Measurements from ENCODE around the gene HLA-F.

The HLA-F gene

DNA sequence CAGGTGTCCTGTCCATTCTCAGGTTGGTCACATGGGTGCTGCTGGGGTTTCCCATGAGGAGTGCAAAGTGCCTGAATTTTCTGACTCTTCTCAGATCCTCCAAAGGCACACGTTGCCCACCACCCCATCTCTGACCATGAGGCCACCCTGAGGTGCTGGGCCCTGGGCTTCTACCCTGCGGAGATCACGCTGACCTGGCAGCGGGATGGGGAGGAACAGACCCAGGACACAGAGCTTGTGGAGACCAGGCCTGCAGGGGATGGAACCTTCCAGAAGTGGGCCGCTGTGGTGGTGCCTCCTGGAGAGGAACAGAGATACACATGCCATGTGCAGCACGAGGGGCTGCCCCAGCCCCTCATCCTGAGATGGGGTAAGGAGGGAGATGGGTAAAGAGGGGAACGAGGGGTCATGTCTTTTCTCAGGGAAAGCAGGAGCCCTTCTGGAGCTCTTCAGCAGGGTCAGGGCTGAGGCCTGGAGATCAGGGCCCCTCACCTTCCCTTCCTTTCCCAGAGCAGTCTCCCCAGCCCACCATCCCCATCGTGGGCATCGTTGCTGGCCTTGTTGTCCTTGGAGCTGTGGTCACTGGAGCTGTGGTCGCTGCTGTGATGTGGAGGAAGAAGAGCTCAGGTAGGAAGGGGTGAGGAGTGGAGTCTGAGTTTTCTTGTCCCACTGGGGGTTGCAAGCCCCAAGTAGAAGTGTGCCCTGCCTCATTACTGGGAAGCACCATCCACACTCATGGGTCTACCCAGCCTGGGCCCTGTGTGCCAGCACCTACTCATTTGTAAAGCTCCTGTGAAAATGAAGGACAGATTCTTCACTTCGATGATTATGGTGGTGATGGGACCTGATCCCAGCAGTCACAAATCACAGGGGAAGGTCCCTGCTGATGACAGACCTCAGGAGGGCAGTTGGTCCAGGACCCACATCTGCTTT is 2.0 kb downstream of the HLA-F start:
- DNase-seq, result no peak

DNA sequence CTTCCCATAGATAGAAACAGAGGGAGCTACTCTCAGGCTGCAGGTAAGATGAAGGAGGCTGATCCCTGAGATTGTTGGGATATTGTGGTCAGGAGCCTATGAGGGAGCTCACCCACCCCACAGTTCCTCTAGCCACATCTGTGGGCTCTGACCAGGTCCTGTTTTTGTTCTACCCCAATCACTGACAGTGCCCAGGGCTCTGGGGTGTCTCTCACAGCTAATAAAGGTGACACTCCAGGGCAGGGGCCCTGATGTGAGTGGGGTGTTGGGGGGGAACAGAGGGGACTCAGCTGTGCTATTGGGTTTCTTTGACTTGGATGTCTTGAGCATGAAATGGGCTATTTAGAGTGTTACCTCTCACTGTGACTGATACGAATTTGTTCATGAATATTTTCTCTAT is 2.8 kb downstream of the HLA-F start:
- DNase-seq, result no peak

- no peak for DNase-seq
Measured at GRCh38 chr6:29726571-29727194, 3.4 kb downstream of the HLA-F start.

GRCh38 chr6:29727637-29728036 is 4.4 kb downstream of the HLA-F start:
- DNase-seq, result no peak

GRCh38 chr6:29728173-29728874 is 5.1 kb downstream of the HLA-F start:
- DNase-seq, result no peak

DNA sequence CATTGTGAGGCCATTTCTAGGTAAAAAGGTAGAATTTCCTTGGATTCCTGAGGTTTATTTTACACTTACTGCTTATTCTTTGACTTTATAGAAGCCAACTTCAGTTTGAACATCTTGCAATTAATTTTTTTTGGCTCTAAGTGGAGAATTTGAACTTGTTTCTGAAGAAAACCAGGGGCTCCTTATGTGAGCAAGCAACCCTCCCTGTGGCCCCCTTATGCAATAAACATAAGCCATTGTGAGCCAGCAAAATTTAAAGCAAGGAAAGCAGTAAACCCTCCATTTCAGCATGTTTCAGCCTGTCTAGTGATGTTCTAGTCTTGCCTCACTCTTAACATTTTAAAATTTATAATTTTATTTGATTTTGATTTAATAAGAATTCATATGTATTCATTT is 5.6 kb downstream of the HLA-F start:
- DNase-seq, result no peak

- no peak for DNase-seq
Measured at GRCh38 chr6:29729774-29730328, 6.6 kb downstream of the HLA-F start.

DNA sequence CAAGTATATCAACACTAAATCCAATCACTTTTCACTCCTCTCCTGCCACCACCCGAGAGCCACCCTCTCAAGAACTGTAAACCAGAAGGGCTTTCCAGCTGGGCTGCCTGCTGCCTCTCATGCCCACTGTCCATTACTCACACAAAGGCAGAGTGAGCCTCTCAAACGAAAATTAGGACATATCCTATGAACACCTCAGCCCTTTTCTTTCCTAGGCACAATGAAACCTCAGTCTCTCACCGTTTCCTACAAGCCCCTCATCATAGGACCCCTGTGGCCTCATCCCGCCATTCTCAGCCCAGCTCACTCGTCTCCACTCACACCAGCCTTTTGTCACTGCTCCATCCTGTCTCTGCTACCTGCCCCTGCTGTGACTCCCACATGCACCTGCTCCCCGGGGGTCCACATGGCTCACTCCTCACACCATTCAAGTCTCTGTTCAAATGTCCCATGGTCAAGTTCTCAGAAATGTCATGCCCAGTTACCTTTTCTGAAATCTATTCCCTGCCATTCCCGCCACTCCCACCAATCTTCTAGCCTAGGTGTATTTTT is 7.4 kb downstream of the HLA-F start:
- no peak for DNase-seq

DNA sequence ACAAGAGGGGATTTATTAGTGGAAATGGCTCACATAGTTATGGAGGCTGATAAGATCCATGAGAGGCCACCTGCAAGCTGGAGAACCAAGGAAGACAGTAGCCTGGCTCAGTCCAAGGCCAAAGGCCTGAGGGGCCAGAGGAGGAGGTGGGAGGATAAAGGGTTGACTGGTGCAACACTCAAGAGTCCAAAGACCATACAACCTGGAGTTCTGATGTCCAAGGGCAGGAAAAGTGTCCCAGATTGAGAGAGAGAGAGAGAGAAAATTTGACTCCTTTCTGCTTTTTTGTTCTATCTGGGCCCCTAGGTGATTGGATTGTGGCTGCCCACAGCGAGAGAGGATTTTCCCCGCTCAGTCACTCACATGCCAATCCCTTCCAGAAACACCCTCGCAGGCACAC is 8.0 kb downstream of the HLA-F start:
- DNase-seq, result no peak

GRCh38 chr6:29733057-29733456 is 9.8 kb downstream of the HLA-F start:
- DNase-seq, result no peak

GRCh38 chr6:29734046-29735018 is 11.1 kb downstream of the HLA-F start:
- DNase-seq, result no peak

- no peak for DNase-seq
Measured at GRCh38 chr6:29736563-29736962, 13.3 kb downstream of the HLA-F start.

DNA sequence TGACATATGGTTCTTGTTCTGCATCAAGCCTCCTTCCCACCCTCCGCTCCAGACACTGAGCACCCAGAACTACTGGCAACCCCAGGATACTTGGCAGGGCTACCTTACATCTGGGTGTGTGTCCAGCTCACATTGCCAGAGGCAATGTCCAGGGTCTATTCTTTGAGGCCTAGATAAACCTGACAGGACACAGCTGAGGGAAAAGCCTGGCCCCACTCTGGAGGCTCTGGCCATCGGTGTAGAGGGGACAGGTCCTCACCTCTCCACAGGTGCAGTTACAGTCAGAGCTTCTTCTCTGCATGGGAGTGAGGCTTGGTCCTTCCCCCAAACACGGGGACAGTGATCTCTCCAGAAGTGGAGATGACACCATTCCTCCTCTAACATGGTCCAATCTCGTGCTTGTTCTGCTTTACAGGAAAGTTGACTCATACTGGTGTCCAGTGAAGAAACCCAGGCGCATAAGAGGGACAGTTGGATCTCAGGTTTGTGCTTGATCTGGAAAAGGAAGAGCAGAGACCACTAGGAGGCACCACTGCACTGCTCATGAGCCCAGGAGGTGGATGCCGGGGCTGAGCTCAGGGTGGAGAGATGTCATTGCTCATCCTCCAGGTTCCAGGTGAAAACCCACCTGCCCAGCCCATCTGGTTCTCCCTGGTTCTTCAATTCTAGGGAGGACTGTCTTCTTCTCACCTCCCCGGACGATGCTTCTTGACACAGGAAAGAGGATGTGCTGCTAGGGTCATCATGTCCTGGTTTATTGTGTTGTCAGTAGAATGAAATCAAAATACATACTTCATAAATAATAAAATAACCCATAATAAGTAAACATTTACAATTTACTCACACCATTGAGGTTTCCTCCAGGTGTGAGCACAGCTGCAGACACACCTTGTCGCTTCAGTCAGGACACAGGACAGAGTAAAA is 14.7 kb downstream of the HLA-F start:
- peak; percentile 38 for DNase-seq

GRCh38 chr6:29739136-29739881 is 16.1 kb downstream of the HLA-F start:
- DNase-seq, result no peak

GRCh38 chr6:29739882-29740261 is 16.6 kb downstream of the HLA-F start:
- no peak for DNase-seq

GRCh38 chr6:29741592-29741991 is 18.4 kb downstream of the HLA-F start:
- no peak for DNase-seq

- no peak for DNase-seq
Measured at GRCh38 chr6:29742127-29742526, 18.9 kb downstream of the HLA-F start.

DNA sequence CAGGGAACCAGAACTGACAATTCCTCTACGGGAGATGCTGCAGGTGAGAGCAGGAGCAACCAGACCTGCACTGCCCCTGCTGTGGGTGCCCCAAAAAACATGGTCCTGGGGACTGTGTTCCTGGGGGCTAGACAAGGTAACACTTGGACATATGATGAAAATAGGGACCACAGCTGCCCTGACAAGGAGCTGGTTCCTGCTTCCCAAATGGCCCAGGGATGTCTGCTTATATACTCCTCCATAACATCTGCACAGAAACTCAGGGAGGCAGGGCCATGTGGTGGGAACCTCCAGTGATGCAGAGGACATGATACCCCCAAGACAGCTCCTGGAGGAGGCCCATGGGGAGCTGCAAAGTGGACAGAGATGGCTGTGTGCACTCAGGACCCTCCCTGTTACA is 19.8 kb downstream of the HLA-F start:
- DNase-seq, result no peak

- no peak for DNase-seq
Measured at GRCh38 chr6:29743568-29743967, 20.3 kb downstream of the HLA-F start.

GRCh38 chr6:29744131-29744530 is 20.9 kb downstream of the HLA-F start:
- DNase-seq, result no peak
